Measurements from ENCODE around the gene LDAF1.
"Not testable (repeated sequence)": the region's sequence is repeated elsewhere in the genome, so short reads cannot be mapped to it uniquely, and the experiment has no call there.

Gene LDAF1

DNA sequence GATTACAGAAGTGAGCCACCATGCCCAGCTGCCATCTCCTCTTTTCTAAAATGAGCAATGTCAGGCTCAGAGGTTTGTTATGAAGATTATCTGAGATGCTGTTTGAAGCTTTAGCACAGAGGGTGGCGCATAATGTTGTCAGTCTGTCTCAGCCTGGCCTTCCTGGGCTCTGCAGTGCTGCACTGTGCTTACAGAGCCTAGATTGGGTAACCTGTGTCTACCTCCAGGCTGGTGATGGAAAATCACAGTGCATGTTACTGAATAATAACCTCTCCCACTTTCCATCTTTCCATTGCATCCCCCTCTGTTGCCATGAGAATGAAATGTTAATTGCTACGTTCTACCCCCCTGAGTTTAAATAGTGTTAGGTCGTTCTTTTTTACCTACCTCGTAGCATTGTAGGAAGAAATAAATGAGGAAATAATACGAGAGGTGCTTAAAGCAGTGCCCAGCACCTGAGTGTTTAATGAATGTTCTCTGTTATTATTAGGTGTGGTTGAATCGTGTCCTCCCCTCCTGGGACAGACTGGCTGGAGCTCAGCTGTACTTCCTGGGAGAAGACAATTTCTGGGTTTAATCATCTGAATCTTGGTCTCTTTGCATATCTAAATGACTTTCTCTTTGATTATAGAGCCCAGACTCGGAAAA lies 6.2 kb downstream of the LDAF1 start:
- TF ChIP-seq POLR2AphosphoS5 (IDR thresholded peaks at IDR 0.05; ENCODE audit: low read depth, low read length) (no peak), TAF1 (IDR thresholded peaks at IDR 0.05; ENCODE audit: borderline replicate concordance, low read depth, low read length) (no peak), POLR2A (IDR thresholded peaks at IDR 0.05; ENCODE audit: low read depth, low read length) (no peak)
- FAIRE-seq (no peak), DNase-seq (ENCODE audit: insufficient read length) (no peak)

DNA sequence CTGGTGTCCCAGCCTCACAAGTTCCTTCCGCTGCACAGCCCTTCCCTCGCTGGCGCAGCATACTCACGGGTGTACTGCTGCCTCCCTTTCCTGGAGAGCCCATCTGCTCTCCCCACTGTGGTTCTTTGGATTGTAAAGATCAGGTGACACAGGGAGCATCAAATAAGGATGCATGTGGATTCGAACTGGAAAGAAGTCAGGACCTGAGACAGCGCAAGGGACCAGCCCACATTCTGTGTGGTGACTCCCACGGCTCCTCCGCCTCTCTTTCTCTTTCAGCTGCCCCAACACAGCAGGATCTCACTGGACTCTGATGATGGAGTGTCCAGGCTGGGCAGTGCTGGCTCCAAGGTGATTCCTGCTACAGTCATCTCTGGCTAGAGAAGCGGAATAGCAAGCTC lies 8.1 kb downstream of the LDAF1 start:
- TF ChIP-seq TAF1 (IDR thresholded peaks at IDR 0.05; ENCODE audit: borderline replicate concordance, low read depth, low read length) (no peak), POLR2AphosphoS5 (IDR thresholded peaks at IDR 0.05; ENCODE audit: low read depth, low read length) (no peak), POLR2A (IDR thresholded peaks at IDR 0.05; ENCODE audit: low read depth, low read length) (no peak)
- DNase-seq (ENCODE audit: insufficient read length) = no peak
- no peak for FAIRE-seq

DNA sequence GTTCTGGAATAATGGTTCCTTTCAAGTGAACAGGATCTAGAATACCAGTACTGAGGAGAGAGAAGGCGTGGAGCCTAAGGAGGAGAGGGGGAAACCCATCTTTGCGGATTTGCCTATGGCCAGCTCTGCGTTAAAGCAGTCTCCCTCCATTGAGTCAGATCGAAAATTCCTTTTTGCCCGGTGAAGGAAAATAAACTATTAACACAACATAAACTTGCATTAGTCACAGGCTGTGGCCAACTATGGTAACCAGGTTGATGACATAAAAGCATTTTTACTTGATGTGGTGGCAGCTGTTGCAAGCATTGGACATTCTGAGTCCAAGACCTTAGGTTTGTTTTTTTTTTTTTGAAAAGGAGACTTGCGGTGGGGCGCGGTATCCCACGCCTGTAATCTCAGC lies 8.9 kb downstream of the LDAF1 start:
- DNase-seq (ENCODE audit: insufficient read length) (no peak), FAIRE-seq (no peak)
- no peak for TF ChIP-seq POLR2A (IDR thresholded peaks at IDR 0.05; ENCODE audit: low read depth, low read length)
- no peak for TF ChIP-seq POLR2AphosphoS5 (IDR thresholded peaks at IDR 0.05; ENCODE audit: low read depth, low read length)
- no peak for TF ChIP-seq TAF1 (IDR thresholded peaks at IDR 0.05; ENCODE audit: borderline replicate concordance, low read depth, low read length)

DNA sequence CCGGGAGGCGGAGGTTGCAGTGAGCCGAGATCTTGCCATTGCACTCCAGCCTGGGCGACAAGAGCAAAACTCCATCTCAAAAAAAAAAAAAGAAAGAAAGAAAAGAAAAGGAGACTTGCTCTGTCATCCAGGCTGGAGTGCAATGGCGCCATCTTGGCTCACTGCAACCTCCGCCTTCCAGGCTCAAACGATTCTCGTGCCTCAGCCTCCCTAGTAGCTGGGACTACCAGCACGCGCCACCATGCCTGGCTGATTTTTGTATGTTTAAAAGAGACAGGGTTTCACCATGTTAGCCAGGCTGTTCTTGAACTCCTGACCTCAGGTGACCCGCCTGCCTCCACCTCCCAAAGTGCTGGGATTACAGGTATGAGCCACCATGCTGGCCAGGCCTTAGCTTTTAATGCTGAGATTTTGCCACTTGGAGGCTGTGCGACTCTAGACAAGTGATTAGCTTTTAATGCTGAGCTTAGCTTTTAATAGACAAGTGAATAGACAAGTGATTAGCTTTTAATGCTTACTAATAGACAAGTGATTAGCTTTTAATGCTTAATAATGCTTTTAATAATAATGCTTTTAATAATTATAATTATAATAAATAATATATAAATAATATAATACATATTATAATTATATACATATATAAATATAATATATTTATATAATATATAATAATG lies 9.6 kb downstream of the LDAF1 start:
- FAIRE-seq = no peak
- TF ChIP-seq POLR2AphosphoS5 (IDR thresholded peaks at IDR 0.05; ENCODE audit: low read depth, low read length) (no peak), TAF1 (IDR thresholded peaks at IDR 0.05; ENCODE audit: borderline replicate concordance, low read depth, low read length) (no peak), POLR2A (IDR thresholded peaks at IDR 0.05; ENCODE audit: low read depth, low read length) (no peak)
- DNase-seq (ENCODE audit: insufficient read length) = no peak

DNA sequence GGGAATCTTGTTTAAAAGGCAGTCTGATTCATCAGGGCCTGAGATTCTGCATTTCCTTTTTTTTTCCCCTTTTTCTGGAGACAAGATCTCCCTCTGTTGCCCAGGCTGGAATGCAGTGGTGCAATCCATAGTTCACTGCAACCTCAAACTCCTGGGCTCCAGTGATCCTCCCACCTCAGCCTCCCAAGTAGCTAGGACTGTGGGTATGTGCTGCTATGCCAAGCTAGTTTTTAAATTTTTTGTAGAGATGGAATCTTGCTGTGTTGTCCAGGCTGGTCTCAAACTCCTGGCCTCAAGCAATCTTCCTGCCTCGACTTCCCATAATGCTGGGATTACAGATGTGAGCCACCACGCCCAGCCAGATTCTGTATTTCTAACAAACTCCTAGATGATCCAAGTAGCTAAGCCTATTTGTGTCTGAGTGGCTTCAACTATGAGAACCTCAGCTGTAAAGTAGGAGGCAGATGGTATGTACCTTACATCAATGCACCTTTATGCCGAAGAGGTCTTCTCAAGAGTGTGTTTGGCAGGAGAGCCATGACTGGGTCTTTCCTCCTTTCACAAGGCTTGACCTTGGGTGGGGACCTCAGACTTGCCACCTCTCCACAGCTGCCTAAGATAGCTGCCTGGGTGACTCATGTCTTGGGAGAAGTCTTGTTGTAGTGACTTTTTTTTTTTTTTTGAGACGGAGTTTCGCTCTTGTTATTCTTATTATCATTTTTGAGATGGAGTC lies 10.9 kb downstream of the LDAF1 start:
- DNase-seq (ENCODE audit: insufficient read length) (no peak), FAIRE-seq (no peak)
- TF ChIP-seq POLR2AphosphoS5 (IDR thresholded peaks at IDR 0.05; ENCODE audit: low read depth, low read length) (no peak), POLR2A (IDR thresholded peaks at IDR 0.05; ENCODE audit: low read depth, low read length) (no peak), TAF1 (IDR thresholded peaks at IDR 0.05; ENCODE audit: borderline replicate concordance, low read depth, low read length) (no peak)

DNA sequence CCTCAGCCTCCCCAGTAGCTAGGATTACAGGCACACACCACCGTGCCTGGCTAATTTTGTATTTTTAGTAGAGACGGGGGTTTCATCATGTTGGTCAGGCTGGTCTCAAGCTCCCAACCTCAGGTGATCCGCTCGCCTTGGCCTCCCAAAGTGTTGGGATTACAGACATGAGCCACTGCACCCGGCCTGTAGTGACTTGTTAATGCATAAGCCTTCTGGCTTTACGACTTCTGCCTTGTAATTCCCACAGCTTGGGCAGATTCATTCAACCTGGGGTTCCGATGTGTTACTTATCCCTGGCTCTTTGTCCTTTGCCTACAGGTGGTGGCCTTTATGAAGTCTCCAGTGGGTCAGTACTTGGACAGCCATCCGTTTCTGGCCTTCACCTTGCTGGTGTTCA lies 11.6 kb downstream of the LDAF1 start:
- FAIRE-seq; DNase-seq (ENCODE audit: insufficient read length): not testable (repeated sequence)

DNA sequence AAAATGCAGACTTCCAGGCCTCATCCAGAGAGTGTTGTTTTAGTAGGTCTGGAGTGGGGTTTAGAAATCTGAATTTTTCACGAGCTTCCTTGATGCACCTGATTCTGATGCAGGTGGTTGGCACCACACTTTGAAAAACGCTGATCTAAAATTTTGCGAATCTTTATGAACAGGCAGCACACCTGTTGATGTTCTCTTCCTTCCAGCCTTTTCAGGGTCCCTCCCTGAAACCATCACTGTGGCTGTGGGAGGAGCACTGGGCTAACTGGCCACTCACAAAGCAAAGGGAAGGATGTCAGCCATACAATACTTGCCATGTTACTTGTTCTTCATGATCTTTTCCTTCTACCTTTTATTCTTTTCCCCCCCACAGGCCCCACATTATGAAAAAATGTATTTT lies 14.2 kb downstream of the LDAF1 start:
- FAIRE-seq (no peak), DNase-seq (ENCODE audit: insufficient read length) (no peak)
- TF ChIP-seq POLR2A (IDR thresholded peaks at IDR 0.05; ENCODE audit: low read depth, low read length) = no peak
- no peak for TF ChIP-seq TAF1 (IDR thresholded peaks at IDR 0.05; ENCODE audit: borderline replicate concordance, low read depth, low read length)
- TF ChIP-seq POLR2AphosphoS5 (IDR thresholded peaks at IDR 0.05; ENCODE audit: low read depth, low read length) = no peak

DNA sequence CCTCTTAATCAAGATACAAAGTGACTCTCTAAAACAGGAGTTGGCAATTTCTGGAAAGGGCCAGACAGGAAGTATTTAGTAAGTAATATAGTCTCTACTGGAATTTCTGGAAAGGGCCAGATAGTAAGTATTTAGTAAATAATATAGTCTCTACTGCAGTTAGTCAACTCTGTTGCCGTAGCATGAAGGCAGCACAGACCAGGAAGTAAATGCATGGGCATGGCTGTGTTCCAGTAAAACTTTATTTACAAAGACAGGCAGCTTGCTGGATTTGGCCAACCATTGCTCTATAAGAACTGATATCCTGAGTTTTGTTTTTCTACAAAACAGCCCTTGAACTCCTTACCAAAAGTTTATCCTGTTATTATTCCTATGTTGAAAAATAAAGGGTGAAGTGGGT lies 16.9 kb downstream of the LDAF1 start:
- FAIRE-seq (no peak), DNase-seq (ENCODE audit: insufficient read length) (no peak)
- TF ChIP-seq POLR2A (IDR thresholded peaks at IDR 0.05; ENCODE audit: low read depth, low read length) = no peak
- TF ChIP-seq TAF1 (IDR thresholded peaks at IDR 0.05; ENCODE audit: borderline replicate concordance, low read depth, low read length) = no peak
- no peak for TF ChIP-seq POLR2AphosphoS5 (IDR thresholded peaks at IDR 0.05; ENCODE audit: low read depth, low read length)

DNA sequence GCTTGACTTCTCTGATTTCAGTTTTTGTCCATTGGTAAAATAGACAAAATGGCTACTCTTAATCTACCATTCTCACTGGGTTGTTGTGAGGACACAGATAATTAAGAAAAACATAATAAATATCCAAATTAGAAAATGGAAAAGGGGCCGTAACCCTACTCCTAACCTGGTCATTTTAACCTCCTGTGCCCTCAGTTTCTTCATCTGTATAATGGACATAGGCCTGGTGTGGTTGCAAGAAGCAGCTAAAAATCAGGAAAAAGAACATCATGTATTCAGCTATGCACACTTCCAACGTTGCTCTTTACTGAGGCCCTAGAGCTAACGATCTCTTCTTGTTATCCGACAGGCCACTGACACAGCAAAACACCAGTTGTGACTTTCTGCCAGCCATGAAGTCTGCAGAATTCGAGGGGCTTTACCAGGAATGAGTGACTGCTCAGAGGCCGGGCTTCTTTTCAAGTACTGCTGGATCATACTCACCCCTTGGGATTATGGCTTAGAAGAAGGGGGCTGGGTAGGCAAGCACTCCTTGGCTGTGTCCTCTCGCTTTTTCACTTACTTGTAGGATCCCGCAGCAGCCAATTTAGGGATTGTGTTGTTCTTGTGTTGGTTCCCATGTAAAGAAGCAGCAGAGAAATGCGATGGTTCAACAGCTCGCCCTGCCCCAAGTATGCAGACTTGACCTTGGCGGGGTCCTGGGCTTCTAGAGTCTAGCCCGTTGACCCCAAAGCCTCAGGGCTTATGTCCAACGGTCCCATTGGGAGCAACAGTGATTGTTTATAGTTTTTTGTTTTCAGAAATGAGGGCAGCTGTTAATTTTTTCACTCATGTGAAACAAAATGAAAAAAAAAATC lies 20.9 kb downstream of the LDAF1 start:
- no peak for DNase-seq (ENCODE audit: insufficient read length)
- TF ChIP-seq POLR2AphosphoS5 (IDR thresholded peaks at IDR 0.05; ENCODE audit: low read depth, low read length) (no peak), TAF1 (IDR thresholded peaks at IDR 0.05; ENCODE audit: borderline replicate concordance, low read depth, low read length) (no peak), POLR2A (IDR thresholded peaks at IDR 0.05; ENCODE audit: low read depth, low read length) (no peak)
- FAIRE-seq = no peak

DNA sequence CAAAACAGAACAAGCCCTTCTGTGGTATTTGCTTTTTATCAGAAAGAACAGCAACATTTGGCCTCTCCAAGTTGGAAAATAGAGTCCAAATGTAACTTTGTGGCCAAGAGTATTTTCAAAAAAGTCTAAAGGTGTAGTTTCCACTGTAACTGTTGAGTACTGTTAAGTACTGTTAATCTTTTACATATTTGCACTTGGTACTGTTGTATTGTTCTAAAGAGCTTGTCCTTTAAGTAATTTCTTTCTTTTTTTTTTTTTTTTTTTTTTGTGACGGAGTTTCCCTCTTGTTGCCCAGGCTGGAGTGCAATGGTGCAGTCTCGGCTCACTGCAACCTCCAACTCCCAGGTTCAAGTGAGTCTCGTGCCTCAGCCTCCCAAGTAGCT lies 21.5 kb downstream of the LDAF1 start:
- TF ChIP-seq POLR2A (IDR thresholded peaks at IDR 0.05; ENCODE audit: low read depth, low read length) (no peak), POLR2AphosphoS5 (IDR thresholded peaks at IDR 0.05; ENCODE audit: low read depth, low read length) (no peak), TAF1 (IDR thresholded peaks at IDR 0.05; ENCODE audit: borderline replicate concordance, low read depth, low read length) (no peak)
- no peak for FAIRE-seq
- DNase-seq (ENCODE audit: insufficient read length) = no peak

DNA sequence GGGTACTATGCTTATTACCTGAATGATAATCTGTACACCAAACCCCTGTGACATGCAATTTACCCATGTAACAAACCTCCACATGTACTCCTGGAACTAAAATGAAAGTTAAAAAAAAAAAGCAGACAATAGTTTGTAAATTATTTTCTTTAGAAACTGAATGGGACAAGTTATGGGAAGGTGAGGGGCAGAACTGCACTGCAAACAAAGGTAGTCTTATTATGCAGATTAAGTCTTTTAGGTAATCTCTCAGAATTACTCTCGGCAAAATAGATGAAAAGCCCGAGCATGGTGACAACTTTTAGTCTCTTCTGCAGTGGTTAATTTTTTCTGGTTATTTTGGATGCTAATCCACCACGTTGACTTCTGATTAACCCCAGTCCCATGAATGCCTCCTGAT lies 25.5 kb downstream of the LDAF1 start:
- TF ChIP-seq POLR2AphosphoS5 (IDR thresholded peaks at IDR 0.05; ENCODE audit: low read depth, low read length) (no peak), POLR2A (IDR thresholded peaks at IDR 0.05; ENCODE audit: low read depth, low read length) (no peak), TAF1 (IDR thresholded peaks at IDR 0.05; ENCODE audit: borderline replicate concordance, low read depth, low read length) (no peak)
- no peak for DNase-seq (ENCODE audit: insufficient read length)
- no peak for FAIRE-seq
